Smooth muscle cell (in vitro differentiated cells): ENCODE measurements around the gene CALU. TPM values are rescaled to one million over a fixed set of nuclear protein-coding genes. Genes with fewer than 3 reads are reported as not detected.

Source experiments
- DNase-seq: peaks from one replicate; lab custom pipeline; 2025; ENCODE audit not compliant: unreplicated experiment; lab: John Stamatoyannopoulos, UW
- H2AFZ ChIP-seq: fragments of 200-600 bp; sonication (generic); 2 replicates; pipeline ENCODE4 v1.6.0; 2016; ENCODE audit warnings: antibody characterized with exemption, low read depth, mild to moderate bottlenecking
- H3F3A ChIP-seq: fragments of 200-600 bp; sonication (generic); 2 replicates; pipeline ENCODE4 v1.6.0; 2017; ENCODE audit warnings: antibody characterized with exemption, low read depth
- H3K27ac ChIP-seq: fragments of 200-600 bp; sonication (generic); 2 replicates; pipeline ENCODE4 v1.5.1; 2016; ENCODE audit warnings: low read depth, mild to moderate bottlenecking
- H3K27me3 ChIP-seq: fragments of 200-600 bp; sonication (generic); 2 replicates; pipeline ENCODE4 v1.6.1; 2016; ENCODE audit warnings: low read depth, mild to moderate bottlenecking
- H3K36me3 ChIP-seq: fragments of 200-600 bp; sonication (generic); 2 replicates; pipeline ENCODE4 v1.5.1; 2016; ENCODE audit warnings: low read depth
- H3K4me1 ChIP-seq: fragments of 200-600 bp; sonication (generic); 2 replicates; pipeline ENCODE4 v1.5.1; 2016; ENCODE audit warnings: low read depth
- H3K4me2 ChIP-seq: fragments of 200-600 bp; sonication (generic); 2 replicates; pipeline ENCODE4 v1.6.0; 2016; ENCODE audit warnings: mild to moderate bottlenecking
- H3K4me3 ChIP-seq: fragments of 200-600 bp; sonication (generic); 2 replicates; pipeline ENCODE4 v1.5.1; 2016; ENCODE audit warnings: mild to moderate bottlenecking
- H3K79me2 ChIP-seq: fragments of 200-600 bp; sonication (generic); 2 replicates; pipeline ENCODE4 v1.6.0; 2016; ENCODE audit warnings: low read depth, mild to moderate bottlenecking
- H3K9ac ChIP-seq: fragments of 200-600 bp; sonication (generic); 2 replicates; pipeline ENCODE4 v1.6.0; 2016; ENCODE audit warnings: low read depth
- H3K9me3 ChIP-seq: fragments of 200-600 bp; sonication (generic); replicated peaks from 2 replicates; pipeline ENCODE4 v1.5.1; 2016; ENCODE audit warnings: low read depth
- H4K20me1 ChIP-seq: fragments of 200-600 bp; sonication (generic); 2 replicates; pipeline ENCODE4 v1.6.0; 2016; ENCODE audit warnings: low read depth
- WGBS: methylation state at CpG from one replicate; pipeline ENCODE4 v1.1.7; 2016; ENCODE audit warnings: low lambda C conversion rate; 5-methylcytosine and 5-hydroxymethylcytosine counted together
- polyA plus RNA-seq: library from polyadenylated mRNA; unstranded; fragments of >200 nt; fragmentation: Nextera tagmentation; extraction: Ambion mirVana; gene quantifications from 2 replicates; pipeline ENCODE4 v1.2.1, GENCODE V29; 2016
- total RNA-seq: library from RNA; depleted of rRNA; stranded (reverse); fragments of >200 nt; gene quantifications from 2 replicates; pipeline ENCODE4 v1.2.3, GENCODE V29; 2014
- TF ChIP-seq, protein P1 (sequence below): fragments of 200-600 bp; sonication (generic); IDR thresholded peaks from 2 replicates; pipeline ENCODE4 v1.5.1; 2017; ENCODE audit warnings: borderline replicate concordance, mild to moderate bottlenecking, antibody characterized with exemption; ENCODE audit not compliant: insufficient read depth, poor library complexity, severe bottlenecking

Gene CALU
- total and polyA plus RNA-seq, 2 experiments from 2014 or later: 679 to 783 TPM

DNA sequence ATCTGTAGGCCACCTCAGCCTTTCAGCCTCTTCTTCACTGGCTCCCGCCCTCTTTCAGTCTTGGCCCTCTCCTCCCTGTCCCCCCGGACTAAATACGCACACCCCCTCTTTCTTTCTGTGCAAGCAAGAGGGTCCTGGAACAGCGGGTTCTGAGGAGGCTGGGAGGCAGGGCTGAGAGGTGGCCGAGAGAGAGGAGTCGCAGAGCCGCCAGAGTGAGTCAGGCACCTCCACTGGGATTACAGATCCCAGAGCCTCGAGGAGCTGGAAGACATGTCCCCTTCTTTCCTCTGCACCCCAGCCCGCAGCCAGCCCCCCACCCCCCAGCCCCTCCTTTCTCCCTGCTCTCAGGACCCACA is 52.8 kb downstream of the CALU start:
- Histone ChIP-seq H3F3A (no peaks in the 10 kb centered on the region), H3K36me3 (no peaks in the 10 kb centered on the region), H3K4me2 (peak overlapping the region; percentile 98), H3K9ac (no peak overlapping the region), H4K20me1 (no peaks in the 10 kb centered on the region), H3K9me3 (no peaks in the 10 kb centered on the region), H3K27me3 (no peaks in the 10 kb centered on the region), H3K4me1 (peaks cover 21% of the 10 kb centered on the region), H3K4me3 (peak overlapping the region; percentile 89), H2AFZ (peak overlapping the region; percentile 77), H3K27ac (no peak overlapping the region), H3K79me2 (no peaks in the 10 kb centered on the region)
- WGBS: 3% methylated on average over 9 of the region's 9 CpGs
- no peak for DNase-seq
- TF ChIP-seq, protein P1, sequence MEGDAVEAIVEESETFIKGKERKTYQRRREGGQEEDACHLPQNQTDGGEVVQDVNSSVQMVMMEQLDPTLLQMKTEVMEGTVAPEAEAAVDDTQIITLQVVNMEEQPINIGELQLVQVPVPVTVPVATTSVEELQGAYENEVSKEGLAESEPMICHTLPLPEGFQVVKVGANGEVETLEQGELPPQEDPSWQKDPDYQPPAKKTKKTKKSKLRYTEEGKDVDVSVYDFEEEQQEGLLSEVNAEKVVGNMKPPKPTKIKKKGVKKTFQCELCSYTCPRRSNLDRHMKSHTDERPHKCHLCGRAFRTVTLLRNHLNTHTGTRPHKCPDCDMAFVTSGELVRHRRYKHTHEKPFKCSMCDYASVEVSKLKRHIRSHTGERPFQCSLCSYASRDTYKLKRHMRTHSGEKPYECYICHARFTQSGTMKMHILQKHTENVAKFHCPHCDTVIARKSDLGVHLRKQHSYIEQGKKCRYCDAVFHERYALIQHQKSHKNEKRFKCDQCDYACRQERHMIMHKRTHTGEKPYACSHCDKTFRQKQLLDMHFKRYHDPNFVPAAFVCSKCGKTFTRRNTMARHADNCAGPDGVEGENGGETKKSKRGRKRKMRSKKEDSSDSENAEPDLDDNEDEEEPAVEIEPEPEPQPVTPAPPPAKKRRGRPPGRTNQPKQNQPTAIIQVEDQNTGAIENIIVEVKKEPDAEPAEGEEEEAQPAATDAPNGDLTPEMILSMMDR: no peak

DNA sequence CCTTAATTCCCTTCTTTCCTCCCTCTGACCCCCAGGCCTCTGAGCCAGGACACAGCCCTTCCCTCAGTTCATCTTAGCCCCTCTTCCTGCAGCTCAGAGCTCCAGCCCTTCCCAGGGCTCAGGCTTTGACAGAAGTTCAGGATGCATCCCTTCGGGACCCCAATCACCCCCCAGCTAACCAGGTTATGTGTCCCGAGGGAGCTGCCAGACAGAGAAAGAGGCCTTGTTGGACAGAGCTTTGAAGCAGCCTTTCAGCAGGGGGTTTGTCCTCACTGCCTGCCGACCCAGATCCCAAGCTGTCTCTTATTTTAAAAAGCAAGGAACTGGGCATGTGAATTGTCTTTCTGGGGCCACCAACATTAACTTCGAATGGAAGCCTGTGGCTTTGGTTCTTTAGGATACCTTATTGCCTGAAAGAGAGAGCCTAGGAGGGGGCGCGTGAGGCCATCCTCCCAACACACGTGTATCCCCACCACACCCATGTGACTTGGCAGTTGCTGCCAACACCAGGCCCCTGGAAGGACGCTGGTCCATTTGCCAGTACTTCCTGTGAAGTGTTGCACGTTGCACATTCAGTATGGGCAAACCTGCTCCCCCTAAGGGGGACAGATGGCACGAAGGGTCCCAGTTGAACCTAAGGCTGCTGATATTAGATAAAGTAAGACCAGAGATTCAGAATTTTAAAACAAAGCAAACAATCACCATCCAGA is 53.5 kb downstream of the CALU start:
- no peak overlapping the region for H3K4me2 ChIP-seq
- no peak for DNase-seq
- 86% methylated on average over 10 of the region's 10 CpGs for WGBS

DNA sequence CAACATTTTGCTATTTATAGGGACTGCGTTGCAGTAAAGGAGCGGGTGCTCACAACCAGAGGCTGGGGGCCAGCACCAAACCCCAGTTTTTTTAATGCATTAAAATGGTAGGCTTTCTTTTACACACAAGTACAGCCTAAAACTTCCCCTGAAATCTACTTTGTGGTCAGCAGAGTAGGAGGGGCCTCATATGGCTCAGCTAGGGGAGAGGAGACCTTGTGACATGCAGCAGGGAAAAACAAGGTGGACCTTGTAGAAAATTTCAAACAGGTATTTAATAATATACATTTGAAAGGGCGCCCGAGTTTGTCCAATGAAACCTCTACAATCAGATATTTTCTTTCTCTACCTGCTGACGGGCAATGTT is 54.0 kb downstream of the CALU start:
- WGBS: 98% methylated on average over 5 of the region's 5 CpGs
- no peak overlapping the region for H3K27ac ChIP-seq
- H3K4me2 ChIP-seq: no peak overlapping the region
- H3K9me3 ChIP-seq: no peaks in the 10 kb centered on the region
- no peak overlapping the region for H3K9ac ChIP-seq
- no peak overlapping the region for H2AFZ ChIP-seq
- TF ChIP-seq, protein P1: no peak
- DNase-seq: no peak
- H3K4me3 ChIP-seq: no peak overlapping the region
- peaks cover 21% of the 10 kb centered on the region for H3K4me1 ChIP-seq
- H3F3A ChIP-seq: no peaks in the 10 kb centered on the region
- H3K36me3 ChIP-seq: no peaks in the 10 kb centered on the region
- H4K20me1 ChIP-seq: no peaks in the 10 kb centered on the region
- no peaks in the 10 kb centered on the region for H3K79me2 ChIP-seq
- no peaks in the 10 kb centered on the region for H3K27me3 ChIP-seq

More for the DNA sequence above, 53.5 kb downstream of the CALU start:
- H3K79me2 ChIP-seq: no peaks in the 10 kb centered on the region
- TF ChIP-seq, protein P1: no peak
- no peaks in the 10 kb centered on the region for H3F3A ChIP-seq
- H2AFZ ChIP-seq: no peak overlapping the region
- H3K27me3 ChIP-seq: no peaks in the 10 kb centered on the region
- H3K9ac ChIP-seq: no peak overlapping the region
- H3K4me1 ChIP-seq: peaks cover 21% of the 10 kb centered on the region
- H4K20me1 ChIP-seq: no peaks in the 10 kb centered on the region
- peak overlapping the region; percentile 89 for H3K4me3 ChIP-seq
- H3K36me3 ChIP-seq: no peaks in the 10 kb centered on the region
- no peak overlapping the region for H3K27ac ChIP-seq
- H3K9me3 ChIP-seq: no peaks in the 10 kb centered on the region

DNA sequence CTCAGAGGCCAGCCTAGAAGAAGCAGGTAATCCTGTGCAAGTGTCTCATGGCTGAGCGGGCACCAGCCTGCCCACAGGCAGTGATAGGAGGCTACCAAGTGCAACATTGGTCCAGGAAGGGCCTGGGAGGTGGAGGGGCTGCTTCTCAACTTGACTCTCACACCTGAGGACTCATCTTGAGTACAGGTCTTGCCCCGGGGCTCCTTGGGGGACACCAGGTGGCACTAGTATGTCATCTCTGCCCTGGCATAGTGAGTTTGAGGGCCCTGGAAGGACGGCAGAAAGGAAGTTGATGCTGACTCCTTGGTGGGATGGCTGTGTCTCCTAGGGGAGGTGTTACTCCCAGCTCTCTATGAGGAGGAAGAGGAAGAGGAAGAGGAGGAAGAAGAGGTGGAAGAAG is 54.9 kb downstream of the CALU start:
- H3F3A ChIP-seq: no peaks in the 10 kb centered on the region
- no peak overlapping the region for H3K4me3 ChIP-seq
- H3K9me3 ChIP-seq: no peaks in the 10 kb centered on the region
- TF ChIP-seq, protein P1: no peak
- no peaks in the 10 kb centered on the region for H3K36me3 ChIP-seq
- H3K9ac ChIP-seq: no peak overlapping the region
- DNase-seq: no peak
- 92% methylated on average over 3 of the region's 3 CpGs for WGBS
- no peak overlapping the region for H3K4me2 ChIP-seq
- H3K4me1 ChIP-seq: peaks cover 21% of the 10 kb centered on the region
- H3K27ac ChIP-seq: no peak overlapping the region
- no peaks in the 10 kb centered on the region for H3K79me2 ChIP-seq
- H2AFZ ChIP-seq: no peak overlapping the region
- no peaks in the 10 kb centered on the region for H4K20me1 ChIP-seq
- H3K27me3 ChIP-seq: no peaks in the 10 kb centered on the region
